Immature natural killer cell (primary cell): ENCODE data around the gene COBL. TPM values are rescaled to one million over a fixed set of nuclear protein-coding genes. Genes with fewer than 3 reads are reported as not detected.
A peak's percentile ranks its signal among the peaks of the same experiment; 100 is the strongest.

ENCODE experiments used
- DNase-seq, 3 donors: peaks; one replicate each; pipeline ENCODE4 v3.0.0; 2022; ENCODE audit warnings: mixed read lengths in 1 of 3
- H3K27ac Mint-ChIP-seq, 6 donors: one replicate each; pipeline ENCODE4 v1.8.0; 2020; ENCODE audit warnings: mixed read lengths in 6 of 6, mild to moderate bottlenecking in 5 of 6, inconsistent platforms in 4 of 6, moderate library complexity in 3 of 6
- H3K27me3 Mint-ChIP-seq, 3 donors: one replicate each; pipeline ENCODE4 v1.8.0; 2020 to 2021; ENCODE audit warnings: low read depth in 3 of 3, mild to moderate bottlenecking in 3 of 3, mixed read lengths in 3 of 3, moderate library complexity in 3 of 3, inconsistent platforms in 1 of 3
- H3K36me3 Mint-ChIP-seq, 3 donors: one replicate each; pipeline ENCODE4 v1.8.0; 2020; ENCODE audit warnings: mixed read lengths in 3 of 3, inconsistent platforms in 2 of 3, mild to moderate bottlenecking in 2 of 3
- H3K4me1 Mint-ChIP-seq, 2 donors: one replicate each; pipeline ENCODE4 v1.8.0; 2020; ENCODE audit warnings: inconsistent platforms in 2 of 2, mild to moderate bottlenecking in 2 of 2, mixed read lengths in 2 of 2, moderate library complexity in 1 of 2
- H3K4me3 Mint-ChIP-seq, 5 donors: one replicate each; pipeline ENCODE4 v1.8.0; 2020; ENCODE audit warnings: mild to moderate bottlenecking in 5 of 5, mixed read lengths in 5 of 5, inconsistent platforms in 3 of 5, moderate library complexity in 3 of 5
- H3K9me3 Mint-ChIP-seq, 6 donors: one replicate each; pipeline ENCODE4 v1.8.0; 2020; ENCODE audit warnings: mild to moderate bottlenecking in 6 of 6, mixed read lengths in 6 of 6, inconsistent platforms in 4 of 6, moderate library complexity in 3 of 6
- polyA plus RNA-seq, 3 donors: library from polyadenylated mRNA; unstranded; fragments of 300-500 nt; fragmentation: Illumina TruSeq; gene quantifications; one replicate each; pipeline ENCODE4 v1.2.3, GENCODE V29; 2021

Gene COBL
- polyA plus RNA-seq, 3 donors from 2014 or later = not detected

GRCh38 chr7:51023547-51023946, 293.1 kb downstream of the COBL start:
- Mint-ChIP-seq H3K36me3 (no peaks in the 10 kb centered on the region), H3K4me1 (no peaks in the 10 kb centered on the region), H3K27me3 (no peaks in the 10 kb centered on the region), H3K27ac (no peak overlapping the region), H3K9me3 (peaks cover 0 to 2% (median 0%) of the 10 kb centered on the region in 6 donors), H3K4me3 (no peak overlapping the region)
- no peak for DNase-seq

GRCh38 chr7:51022821-51023220, 293.8 kb downstream of the COBL start:
- Mint-ChIP-seq H3K27ac (no peak overlapping the region), H3K4me3 (no peak overlapping the region), H3K9me3 (peaks cover 0 to 2% (median 0%) of the 10 kb centered on the region in 6 donors), H3K27me3 (peaks cover 0 to 5% (median 4%) of the 10 kb centered on the region in 3 donors), H3K4me1 (peaks cover 3 to 6% of the 10 kb centered on the region in 2 donors), H3K36me3 (no peaks in the 10 kb centered on the region)
- no peak for DNase-seq

- H3K4me3 Mint-ChIP-seq = no peak overlapping the region
- no peak overlapping the region for H3K27ac Mint-ChIP-seq
- peaks cover 3 to 8% of the 10 kb centered on the region in 2 donors for H3K4me1 Mint-ChIP-seq
- no peaks in the 10 kb centered on the region for H3K36me3 Mint-ChIP-seq
- peaks cover 0 to 5% (median 4%) of the 10 kb centered on the region in 3 donors for H3K27me3 Mint-ChIP-seq
- DNase-seq = no peak
- peaks cover 0 to 2% (median 0%) of the 10 kb centered on the region in 6 donors for H3K9me3 Mint-ChIP-seq
Measured at GRCh38 chr7:51021906-51022570, 294.6 kb downstream of the COBL start.

- H3K9me3 Mint-ChIP-seq = peaks cover 0 to 2% (median 0%) of the 10 kb centered on the region in 6 donors
- no peak overlapping the region for H3K27ac Mint-ChIP-seq
- no peaks in the 10 kb centered on the region for H3K36me3 Mint-ChIP-seq
- peaks cover 3 to 8% of the 10 kb centered on the region in 2 donors for H3K4me1 Mint-ChIP-seq
- no peak for DNase-seq
- H3K4me3 Mint-ChIP-seq = no peak overlapping the region
- H3K27me3 Mint-ChIP-seq = peaks cover 0 to 5% (median 4%) of the 10 kb centered on the region in 3 donors
Measured at GRCh38 chr7:51020944-51021343, 295.7 kb downstream of the COBL start.

- H3K27ac Mint-ChIP-seq = no peak overlapping the region
- no peaks in the 10 kb centered on the region for H3K36me3 Mint-ChIP-seq
- H3K4me3 Mint-ChIP-seq = no peak overlapping the region
- H3K9me3 Mint-ChIP-seq = peaks cover 0 to 2% (median 0%) of the 10 kb centered on the region in 6 donors
- peaks cover 3 to 8% of the 10 kb centered on the region in 2 donors for H3K4me1 Mint-ChIP-seq
- no peak for DNase-seq
- H3K27me3 Mint-ChIP-seq = peaks cover 0 to 5% (median 4%) of the 10 kb centered on the region in 3 donors
Measured at GRCh38 chr7:51019891-51020870, 296.4 kb downstream of the COBL start.

- Mint-ChIP-seq H3K27ac (no peak overlapping the region), H3K4me3 (no peak overlapping the region), H3K27me3 (peaks cover 0 to 5% (median 4%) of the 10 kb centered on the region in 3 donors), H3K36me3 (no peaks in the 10 kb centered on the region), H3K9me3 (peaks cover 0 to 2% (median 0%) of the 10 kb centered on the region in 6 donors), H3K4me1 (peaks cover 3 to 8% of the 10 kb centered on the region in 2 donors)
- no peak for DNase-seq
Measured at GRCh38 chr7:51019191-51019844, 297.3 kb downstream of the COBL start.

- Mint-ChIP-seq H3K27me3 (peaks cover 4 to 6% (median 5%) of the 10 kb centered on the region in 3 donors), H3K4me1 (peaks cover 3 to 8% of the 10 kb centered on the region in 2 donors), H3K27ac (peak overlapping the region in 2 of 6 donors; percentile 31 to 85), H3K4me3 (no peak overlapping the region), H3K9me3 (no peaks in the 10 kb centered on the region), H3K36me3 (no peaks in the 10 kb centered on the region)
- DNase-seq = no peak
Measured at GRCh38 chr7:51017576-51018535, 298.8 kb downstream of the COBL start.

GRCh38 chr7:51016546-51016945, 300.1 kb downstream of the COBL start:
- Mint-ChIP-seq H3K27ac (no peak overlapping the region), H3K9me3 (no peaks in the 10 kb centered on the region), H3K4me1 (peaks cover 3 to 8% of the 10 kb centered on the region in 2 donors), H3K4me3 (no peak overlapping the region), H3K27me3 (peaks cover 4 to 6% (median 5%) of the 10 kb centered on the region in 3 donors), H3K36me3 (no peaks in the 10 kb centered on the region)
- DNase-seq = no peak

GRCh38 chr7:51015581-51015980, 301.0 kb downstream of the COBL start:
- peaks cover 3 to 8% of the 10 kb centered on the region in 2 donors for H3K4me1 Mint-ChIP-seq
- DNase-seq = no peak
- peaks cover 4 to 6% (median 5%) of the 10 kb centered on the region in 3 donors for H3K27me3 Mint-ChIP-seq
- H3K36me3 Mint-ChIP-seq = no peaks in the 10 kb centered on the region
- no peak overlapping the region for H3K4me3 Mint-ChIP-seq
- no peak overlapping the region for H3K27ac Mint-ChIP-seq
- H3K9me3 Mint-ChIP-seq = no peaks in the 10 kb centered on the region

GRCh38 chr7:51014811-51015210, 301.8 kb downstream of the COBL start:
- Mint-ChIP-seq H3K27ac (no peak overlapping the region), H3K27me3 (peaks cover 4 to 6% (median 5%) of the 10 kb centered on the region in 3 donors)

GRCh38 chr7:51013861-51014511, 302.6 kb downstream of the COBL start:
- Mint-ChIP-seq H3K9me3 (no peaks in the 10 kb centered on the region), H3K4me3 (no peak overlapping the region), H3K27me3 (peaks cover 4 to 6% (median 5%) of the 10 kb centered on the region in 3 donors), H3K27ac (no peak overlapping the region), H3K36me3 (no peaks in the 10 kb centered on the region), H3K4me1 (peaks cover 3 to 8% of the 10 kb centered on the region in 2 donors)
- DNase-seq = no peak

More at GRCh38 chr7:51014811-51015210, 301.8 kb downstream of the COBL start:
- peaks cover 3 to 8% of the 10 kb centered on the region in 2 donors for H3K4me1 Mint-ChIP-seq
- no peaks in the 10 kb centered on the region for H3K9me3 Mint-ChIP-seq
- no peak for DNase-seq
- H3K4me3 Mint-ChIP-seq = no peak overlapping the region
- H3K36me3 Mint-ChIP-seq = no peaks in the 10 kb centered on the region

- H3K4me1 Mint-ChIP-seq = peaks cover 3 to 7% of the 10 kb centered on the region in 2 donors
- H3K27ac Mint-ChIP-seq = no peak overlapping the region
- no peak overlapping the region for H3K4me3 Mint-ChIP-seq
- no peaks in the 10 kb centered on the region for H3K9me3 Mint-ChIP-seq
- no peak for DNase-seq
- peaks cover 3 to 6% (median 3%) of the 10 kb centered on the region in 3 donors for H3K27me3 Mint-ChIP-seq
- no peaks in the 10 kb centered on the region for H3K36me3 Mint-ChIP-seq
Measured at GRCh38 chr7:51013218-51013786, 303.3 kb downstream of the COBL start.
